Measurements from ENCODE around the gene IL1RAP.

DNA sequence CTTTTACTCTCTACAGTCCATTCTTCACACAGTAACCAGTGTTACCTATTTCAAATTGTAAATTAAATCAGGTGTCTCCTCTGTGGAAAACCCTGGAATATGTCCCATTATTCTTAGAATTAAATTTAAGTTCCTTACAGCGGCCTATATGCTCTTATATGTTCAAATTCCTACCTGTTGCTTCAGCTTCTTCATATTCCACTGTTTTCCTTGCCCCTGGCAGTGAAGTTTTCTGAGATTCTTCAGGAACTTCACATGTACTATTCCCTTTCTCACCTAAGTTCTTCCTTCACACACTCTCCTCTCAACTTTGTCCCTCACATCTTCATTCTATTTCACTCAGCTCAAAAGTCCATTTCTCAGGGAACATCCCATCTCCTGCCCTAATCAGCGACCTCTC is 68.8 kb downstream of the IL1RAP start:
- TF ChIP-seq POLR2A (IDR thresholded peaks at IDR 0.05; ENCODE audit: low read depth) (no peak), CTCF (IDR thresholded peaks at IDR 0.05) (no peak)

Measured in esophagus muscularis mucosa (tissue), 3 donors.